ENCODE measurements around the gene PUS1.
A peak's percentile ranks its signal among the peaks of the same experiment; 100 is the strongest.
"Not testable (repeated sequence)": the region's sequence is repeated elsewhere in the genome, so short reads cannot be mapped to it uniquely, and the experiment has no call there.

Gene PUS1

GRCh38 chr12:131959116-131959515 lies 30.0 kb downstream of the PUS1 start:
- H3K4me3 ChIP-seq (ENCODE audit: low read depth, low read length), result no peak overlapping the region
- H3K27me3 ChIP-seq (ENCODE audit: insufficient read depth, low read depth, severe bottlenecking), result no peaks in the 10 kb centered on the region
- H3K27ac ChIP-seq, result no peak overlapping the region
- no peaks in the 10 kb centered on the region for H3K9me3 ChIP-seq (ENCODE audit: severe bottlenecking)
- DNase-seq, result peak; percentile 24
- peaks cover 17% of the 10 kb centered on the region for H3K36me3 ChIP-seq
- TF ChIP-seq CTCF (IDR thresholded peaks at IDR 0.05; ENCODE audit: low read depth, low read length), result no peak

- TF ChIP-seq CTCF (IDR thresholded peaks at IDR 0.05; ENCODE audit: low read depth, low read length), result no peak
- H3K27ac ChIP-seq, result no peak overlapping the region
Measured at GRCh38 chr12:131959641-131960589, 30.8 kb downstream of the PUS1 start.

GRCh38 chr12:131960590-131961325 lies 31.7 kb downstream of the PUS1 start:
- H3K36me3 ChIP-seq, result peaks cover 24% of the 10 kb centered on the region
- H3K27ac ChIP-seq; H3K27me3 ChIP-seq (ENCODE audit: insufficient read depth, low read depth, severe bottlenecking); H3K4me3 ChIP-seq (ENCODE audit: low read depth, low read length); DNase-seq; H3K9me3 ChIP-seq (ENCODE audit: severe bottlenecking): not testable (repeated sequence)

More at GRCh38 chr12:131959641-131960589, 30.8 kb downstream of the PUS1 start:
- Histone ChIP-seq H3K36me3 (peaks cover 22% of the 10 kb centered on the region), H3K9me3 (ENCODE audit: severe bottlenecking) (no peaks in the 10 kb centered on the region), H3K4me3 (ENCODE audit: low read depth, low read length) (no peak overlapping the region), H3K27me3 (ENCODE audit: insufficient read depth, low read depth, severe bottlenecking) (no peaks in the 10 kb centered on the region)
- no peak for DNase-seq

- H3K36me3 ChIP-seq, result peaks cover 24% of the 10 kb centered on the region
- H3K27me3 ChIP-seq (ENCODE audit: insufficient read depth, low read depth, severe bottlenecking); DNase-seq; H3K27ac ChIP-seq; H3K9me3 ChIP-seq (ENCODE audit: severe bottlenecking); H3K4me3 ChIP-seq (ENCODE audit: low read depth, low read length): not testable (repeated sequence)
Measured at GRCh38 chr12:131961328-131961727, 32.3 kb downstream of the PUS1 start.

- no peak overlapping the region for H3K4me3 ChIP-seq (ENCODE audit: low read depth, low read length)
- TF ChIP-seq CTCF (IDR thresholded peaks at IDR 0.05; ENCODE audit: low read depth, low read length), result no peak
- DNase-seq, result no peak
- H3K27ac ChIP-seq, result no peak overlapping the region
- no peaks in the 10 kb centered on the region for H3K9me3 ChIP-seq (ENCODE audit: severe bottlenecking)
- H3K36me3 ChIP-seq, result peaks cover 24% of the 10 kb centered on the region
- no peaks in the 10 kb centered on the region for H3K27me3 ChIP-seq (ENCODE audit: insufficient read depth, low read depth, severe bottlenecking)
Measured at GRCh38 chr12:131962069-131962468, 33.0 kb downstream of the PUS1 start.

GRCh38 chr12:131963381-131963780 lies 34.3 kb downstream of the PUS1 start:
- no peak overlapping the region for H3K4me3 ChIP-seq (ENCODE audit: low read depth, low read length)
- TF ChIP-seq CTCF (IDR thresholded peaks at IDR 0.05; ENCODE audit: low read depth, low read length), result no peak
- no peak for DNase-seq
- peaks cover 24% of the 10 kb centered on the region for H3K36me3 ChIP-seq
- H3K9me3 ChIP-seq (ENCODE audit: severe bottlenecking), result no peaks in the 10 kb centered on the region
- no peak overlapping the region for H3K27ac ChIP-seq
- H3K27me3 ChIP-seq (ENCODE audit: insufficient read depth, low read depth, severe bottlenecking), result no peaks in the 10 kb centered on the region
